DOHH2 (cell line): ENCODE data around the gene ZRANB3.

Experiments used
- H3F3A ChIP-seq: fragments of 200-600 bp; sonication (generic), shearing (Covaris generic); 2 replicates; pipeline ENCODE4 v1.6.0; 2016; ENCODE audit warnings: antibody characterized with exemption, mild to moderate bottlenecking; ENCODE audit not compliant: control insufficient read depth, insufficient read depth
- H3K27ac ChIP-seq: fragments of 200-600 bp; sonication (generic); 2 replicates; pipeline ENCODE4 v1.5.1; 2014; ENCODE audit warnings: low read depth, mild to moderate bottlenecking, low read length, moderate library complexity
- H3K27me3 ChIP-seq: fragments of 200-600 bp; sonication (generic); 2 replicates; pipeline ENCODE4 v1.6.1; 2014; ENCODE audit warnings: mild to moderate bottlenecking, low read length, mixed read lengths; ENCODE audit not compliant: control insufficient read depth
- H3K36me3 ChIP-seq: fragments of 200-600 bp; sonication (generic); 2 replicates; pipeline ENCODE4 v1.6.1; 2014; ENCODE audit warnings: mild to moderate bottlenecking, low read length, moderate library complexity, mixed read lengths; ENCODE audit not compliant: control insufficient read depth
- H3K4me1 ChIP-seq: fragments of 200-600 bp; sonication (generic); 2 replicates; pipeline ENCODE4 v1.6.1; 2014; ENCODE audit warnings: mild to moderate bottlenecking, low read length, mixed read lengths; ENCODE audit not compliant: control insufficient read depth
- H3K4me2 ChIP-seq: fragments of 200-600 bp; sonication (generic); 2 replicates; pipeline ENCODE4 v1.6.0; 2014; ENCODE audit warnings: mild to moderate bottlenecking, low read length, moderate library complexity
- H3K4me3 ChIP-seq: fragments of 200-600 bp; sonication (generic); 2 replicates; pipeline ENCODE4 v1.5.1; 2014; ENCODE audit warnings: mild to moderate bottlenecking, low read length, mixed read lengths
- H3K79me2 ChIP-seq: fragments of 200-600 bp; sonication (generic); 2 replicates; pipeline ENCODE4 v1.6.1; 2014; ENCODE audit warnings: mild to moderate bottlenecking, low read length, mixed read lengths; ENCODE audit not compliant: control insufficient read depth
- H3K9me2 ChIP-seq: fragments of 200-600 bp; sonication (generic); replicated peaks from 2 replicates; pipeline ENCODE4 v1.6.1; 2014; ENCODE audit warnings: mild to moderate bottlenecking, low read length, mixed read lengths; ENCODE audit not compliant: control insufficient read depth
- H3K9me3 ChIP-seq: fragments of 200-600 bp; sonication (generic); 2 replicates; pipeline ENCODE4 v1.6.1; 2014; ENCODE audit warnings: antibody characterized with exemption, low read length, mixed read lengths; ENCODE audit not compliant: control insufficient read depth, insufficient read depth
- H4K20me1 ChIP-seq: fragments of 200-600 bp; sonication (generic); 2 replicates; pipeline ENCODE4 v1.6.0; 2014; ENCODE audit warnings: low read depth, mild to moderate bottlenecking, antibody characterized with exemption, low read length, moderate library complexity; ENCODE audit not compliant: control insufficient read depth, insufficient read depth
- EZH2phosphoT487 ChIP-seq: fragments of 200-600 bp; sonication (generic); IDR thresholded peaks from 2 replicates; pipeline ENCODE4 v1.6.1; 2017; ENCODE audit warnings: borderline replicate concordance, mild to moderate bottlenecking, antibody characterized with exemption, low read length, moderate library complexity, mixed read lengths
- TF ChIP-seq, protein P1 (sequence below): fragments of 200-600 bp; sonication (generic); IDR thresholded peaks from one replicate; pipeline ENCODE4 v1.5.1; 2014; ENCODE audit warnings: antibody characterized with exemption, mild to moderate bottlenecking, low read depth, low read length; ENCODE audit not compliant: poor library complexity, severe bottlenecking

Gene ZRANB3

DNA sequence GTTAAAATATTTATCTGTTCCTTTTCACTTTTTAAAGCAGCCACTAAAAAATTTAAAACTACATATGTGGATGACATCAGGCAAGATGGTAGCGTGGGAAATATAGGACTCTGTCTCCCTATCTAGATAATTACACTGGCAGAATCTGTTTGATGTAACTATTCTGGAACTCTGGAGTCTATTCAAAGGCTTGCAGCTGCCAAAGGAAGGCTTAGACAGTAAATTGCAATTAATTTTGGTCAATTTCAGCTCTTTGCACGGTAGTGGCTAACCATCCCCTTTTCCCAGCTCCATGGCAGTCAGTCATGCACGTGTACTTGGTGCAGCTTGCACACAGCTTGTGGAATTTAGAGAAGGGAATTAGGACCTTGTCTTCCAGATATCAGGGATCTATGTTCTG is 343.7 kb downstream of the ZRANB3 start:
- Histone ChIP-seq H3K79me2 (no peaks in the 10 kb centered on the region), H3K27me3 (no peaks in the 10 kb centered on the region), H3K4me1 (no peaks in the 10 kb centered on the region), H3K4me3 (no peak overlapping the region), H3F3A (no peaks in the 10 kb centered on the region), H3K9me3 (no peaks in the 10 kb centered on the region), H4K20me1 (no peaks in the 10 kb centered on the region), H3K27ac (no peak overlapping the region), H3K36me3 (no peaks in the 10 kb centered on the region), H3K4me2 (no peak overlapping the region), H3K9me2 (no peaks in the 10 kb centered on the region)
- TF ChIP-seq, protein P1, sequence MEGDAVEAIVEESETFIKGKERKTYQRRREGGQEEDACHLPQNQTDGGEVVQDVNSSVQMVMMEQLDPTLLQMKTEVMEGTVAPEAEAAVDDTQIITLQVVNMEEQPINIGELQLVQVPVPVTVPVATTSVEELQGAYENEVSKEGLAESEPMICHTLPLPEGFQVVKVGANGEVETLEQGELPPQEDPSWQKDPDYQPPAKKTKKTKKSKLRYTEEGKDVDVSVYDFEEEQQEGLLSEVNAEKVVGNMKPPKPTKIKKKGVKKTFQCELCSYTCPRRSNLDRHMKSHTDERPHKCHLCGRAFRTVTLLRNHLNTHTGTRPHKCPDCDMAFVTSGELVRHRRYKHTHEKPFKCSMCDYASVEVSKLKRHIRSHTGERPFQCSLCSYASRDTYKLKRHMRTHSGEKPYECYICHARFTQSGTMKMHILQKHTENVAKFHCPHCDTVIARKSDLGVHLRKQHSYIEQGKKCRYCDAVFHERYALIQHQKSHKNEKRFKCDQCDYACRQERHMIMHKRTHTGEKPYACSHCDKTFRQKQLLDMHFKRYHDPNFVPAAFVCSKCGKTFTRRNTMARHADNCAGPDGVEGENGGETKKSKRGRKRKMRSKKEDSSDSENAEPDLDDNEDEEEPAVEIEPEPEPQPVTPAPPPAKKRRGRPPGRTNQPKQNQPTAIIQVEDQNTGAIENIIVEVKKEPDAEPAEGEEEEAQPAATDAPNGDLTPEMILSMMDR, result no peak
- no peak for TF ChIP-seq EZH2phosphoT487

GRCh38 chr2:135186054-135186453 is 345.0 kb downstream of the ZRANB3 start:
- no peak overlapping the region for H3K4me3 ChIP-seq
- no peak overlapping the region for H3K4me2 ChIP-seq
- H4K20me1 ChIP-seq, result no peaks in the 10 kb centered on the region
- no peaks in the 10 kb centered on the region for H3K4me1 ChIP-seq
- TF ChIP-seq EZH2phosphoT487, result no peak
- TF ChIP-seq, protein P1, result no peak
- H3K79me2 ChIP-seq, result no peaks in the 10 kb centered on the region
- H3K27ac ChIP-seq, result no peak overlapping the region
- no peaks in the 10 kb centered on the region for H3K9me2 ChIP-seq
- no peaks in the 10 kb centered on the region for H3K9me3 ChIP-seq
- H3F3A ChIP-seq, result no peaks in the 10 kb centered on the region
- H3K36me3 ChIP-seq, result no peaks in the 10 kb centered on the region
- no peaks in the 10 kb centered on the region for H3K27me3 ChIP-seq

DNA sequence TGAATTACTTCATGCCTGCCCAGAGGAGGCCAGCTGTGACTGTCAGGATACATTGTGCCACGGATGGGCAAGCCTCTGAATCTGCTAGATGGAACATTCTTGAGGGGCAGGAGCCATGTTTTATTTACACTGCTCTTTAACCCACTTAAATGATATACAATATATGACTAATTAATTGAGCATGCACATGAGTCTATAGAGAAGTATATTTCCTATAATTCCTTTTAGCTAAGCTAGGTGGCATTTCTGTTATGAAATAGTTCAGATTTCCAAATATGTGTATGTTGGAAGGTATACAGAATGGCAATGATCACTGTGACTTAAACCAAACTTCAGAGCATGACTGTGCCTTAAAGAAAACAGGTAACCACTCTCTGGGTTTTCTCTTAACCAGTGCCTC is 347.2 kb downstream of the ZRANB3 start:
- Histone ChIP-seq H3K79me2 (no peaks in the 10 kb centered on the region), H3K9me2 (no peaks in the 10 kb centered on the region), H3K9me3 (no peaks in the 10 kb centered on the region), H4K20me1 (no peaks in the 10 kb centered on the region), H3F3A (no peaks in the 10 kb centered on the region; the same call in 1 of the 2 replicates), H3K27me3 (no peaks in the 10 kb centered on the region), H3K27ac (no peak overlapping the region), H3K4me2 (no peak overlapping the region), H3K4me3 (no peak overlapping the region), H3K4me1 (peaks cover 14% of the 10 kb centered on the region), H3K36me3 (no peaks in the 10 kb centered on the region)
- TF ChIP-seq EZH2phosphoT487, result no peak
- TF ChIP-seq, protein P1, result no peak

GRCh38 chr2:135182601-135183000 is 348.4 kb downstream of the ZRANB3 start:
- Histone ChIP-seq H3K9me3 (no peaks in the 10 kb centered on the region), H3F3A (no peaks in the 10 kb centered on the region; the same call in 1 of the 2 replicates), H3K9me2 (no peaks in the 10 kb centered on the region), H3K27ac (no peak overlapping the region), H3K27me3 (no peaks in the 10 kb centered on the region), H3K4me3 (no peak overlapping the region), H3K4me1 (peaks cover 14% of the 10 kb centered on the region), H3K79me2 (no peaks in the 10 kb centered on the region), H3K36me3 (no peaks in the 10 kb centered on the region), H3K4me2 (no peak overlapping the region), H4K20me1 (no peaks in the 10 kb centered on the region)
- TF ChIP-seq, protein P1, result no peak
- TF ChIP-seq EZH2phosphoT487, result no peak
